Hepatocyte (in vitro differentiated cells): ENCODE measurements around the gene CORO1C. TPM values are rescaled to one million over a fixed set of nuclear protein-coding genes. Genes with fewer than 3 reads are reported as not detected.

ENCODE experiments used
- DNase-seq: peaks from one replicate; pipeline ENCODE4 v3.0.0-alpha.2; 2016; ENCODE audit warnings: low spot score
- H2AFZ ChIP-seq: fragments of 200-600 bp; sonication (generic); 2 replicates; pipeline ENCODE4 v1.6.0; 2016; ENCODE audit warnings: antibody characterized with exemption, mild to moderate bottlenecking
- H3K27ac ChIP-seq: fragments of 200-600 bp; sonication (generic); 2 replicates; pipeline ENCODE4 v1.5.1; 2016; ENCODE audit warnings: mild to moderate bottlenecking
- H3K27me3 ChIP-seq: fragments of 200-600 bp; sonication (generic); 2 replicates; pipeline ENCODE4 v1.6.1; 2016
- H3K36me3 ChIP-seq: fragments of 200-600 bp; sonication (generic); replicated peaks from 2 replicates; pipeline ENCODE4 v1.5.1; 2016; ENCODE audit warnings: low read depth; ENCODE audit not compliant: insufficient read depth
- H3K4me1 ChIP-seq: fragments of 200-600 bp; sonication (generic); 2 replicates; pipeline ENCODE4 v1.5.1; 2016; ENCODE audit warnings: mild to moderate bottlenecking, moderate library complexity; ENCODE audit not compliant: insufficient read depth
- H3K4me2 ChIP-seq: fragments of 200-600 bp; sonication (generic); 2 replicates; pipeline ENCODE4 v1.6.0; 2016
- H3K4me3 ChIP-seq: fragments of 200-600 bp; sonication (generic); 2 replicates; pipeline ENCODE4 v1.5.1; 2016; ENCODE audit warnings: mild to moderate bottlenecking
- H3K79me2 ChIP-seq: fragments of 200-600 bp; sonication (generic); 2 replicates; pipeline ENCODE4 v1.6.0; 2017; ENCODE audit warnings: mild to moderate bottlenecking
- H3K9me2 ChIP-seq: fragments of 200-600 bp; sonication (generic); replicated peaks from 2 replicates; pipeline ENCODE4 v1.6.0; 2017; ENCODE audit warnings: mild to moderate bottlenecking; ENCODE audit not compliant: insufficient read depth
- H3K9me3 ChIP-seq: fragments of 200-600 bp; sonication (generic); 2 replicates; pipeline ENCODE4 v1.5.1; 2016; ENCODE audit warnings: low read depth, mild to moderate bottlenecking
- H4K20me1 ChIP-seq: fragments of 200-600 bp; sonication (generic); 2 replicates; pipeline ENCODE4 v1.6.0; 2016; ENCODE audit warnings: mild to moderate bottlenecking; ENCODE audit not compliant: insufficient read depth, poor library complexity, severe bottlenecking
- CTCF ChIP-seq: fragments of 200-600 bp; sonication (generic); IDR thresholded peaks from 2 replicates; pipeline ENCODE4 v1.5.1; 2016; ENCODE audit warnings: antibody characterized with exemption, mild to moderate bottlenecking; ENCODE audit not compliant: poor library complexity
- EZH2 ChIP-seq: fragments of 200-600 bp; sonication (generic); IDR thresholded peaks from 2 replicates; pipeline ENCODE4 v1.6.1; 2016; ENCODE audit warnings: antibody characterized with exemption, mild to moderate bottlenecking, borderline replicate concordance
- EZH2phosphoT487 ChIP-seq: fragments of 200-600 bp; sonication (generic); IDR thresholded peaks from one replicate; pipeline ENCODE4 v1.6.1; 2018; ENCODE audit warnings: antibody characterized with exemption, mild to moderate bottlenecking, low read depth, moderate library complexity; ENCODE audit not compliant: unreplicated experiment, severe bottlenecking
- WGBS: methylation state at CpG from one replicate; pipeline ENCODE4 v1.1.6; 2016; ENCODE audit warnings: low lambda C conversion rate; ENCODE audit errors: missing lambda C conversion rate; 5-methylcytosine and 5-hydroxymethylcytosine counted together
- polyA plus RNA-seq: library from polyadenylated mRNA; unstranded; fragments of >200 nt; fragmentation: Nextera tagmentation; extraction: Ambion mirVana; gene quantifications from 2 replicates; pipeline ENCODE4 v1.2.1, GENCODE V29; 2016
- total RNA-seq: library from RNA; depleted of rRNA; stranded (reverse); fragments of >200 nt; gene quantifications from 2 replicates; pipeline ENCODE4 v1.2.3, GENCODE V29; 2014

The CORO1C gene
- total and polyA plus RNA-seq, 2 experiments from 2014 or later: 110 to 137 TPM

DNA sequence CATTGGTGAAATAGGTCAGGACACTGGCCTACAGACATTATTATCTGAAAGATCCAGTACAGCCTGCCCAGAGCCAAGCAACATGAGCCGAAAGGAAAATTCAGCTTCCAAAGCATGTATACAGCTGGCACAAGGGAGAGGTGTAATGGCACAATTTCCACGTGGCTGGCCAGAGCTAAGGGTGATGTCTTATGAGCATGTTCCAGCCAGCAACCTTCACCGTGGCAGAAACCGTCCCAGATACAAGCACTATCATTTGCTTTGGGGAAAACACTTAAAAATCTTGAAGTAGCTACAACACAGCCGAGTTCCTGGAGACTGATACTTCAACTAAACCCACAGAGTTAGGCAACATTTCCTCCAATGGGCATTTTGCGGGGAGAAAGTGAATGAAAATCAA, 44.5 kb downstream of the CORO1C start:
- Histone ChIP-seq H3K27ac (no peak overlapping the region), H3K4me1 (peaks cover 38% of the 10 kb centered on the region), H3K4me3 (no peak overlapping the region), H3K79me2 (peaks cover 71% of the 10 kb centered on the region), H2AFZ (no peak overlapping the region), H3K27me3 (no peaks in the 10 kb centered on the region), H3K9me3 (no peaks in the 10 kb centered on the region), H3K36me3 (no peaks in the 10 kb centered on the region), H3K9me2 (no peaks in the 10 kb centered on the region), H4K20me1 (peaks cover 5% of the 10 kb centered on the region), H3K4me2 (no peak overlapping the region)
- TF ChIP-seq EZH2 (no peak), EZH2phosphoT487 (no peak)
- 89% methylated on average over 6 of the region's 6 CpGs for WGBS
- no peak for DNase-seq

GRCh38 chr12:108685469-108686260, 45.7 kb downstream of the CORO1C start:
- H3K79me2 ChIP-seq: peaks cover 80% of the 10 kb centered on the region

DNA sequence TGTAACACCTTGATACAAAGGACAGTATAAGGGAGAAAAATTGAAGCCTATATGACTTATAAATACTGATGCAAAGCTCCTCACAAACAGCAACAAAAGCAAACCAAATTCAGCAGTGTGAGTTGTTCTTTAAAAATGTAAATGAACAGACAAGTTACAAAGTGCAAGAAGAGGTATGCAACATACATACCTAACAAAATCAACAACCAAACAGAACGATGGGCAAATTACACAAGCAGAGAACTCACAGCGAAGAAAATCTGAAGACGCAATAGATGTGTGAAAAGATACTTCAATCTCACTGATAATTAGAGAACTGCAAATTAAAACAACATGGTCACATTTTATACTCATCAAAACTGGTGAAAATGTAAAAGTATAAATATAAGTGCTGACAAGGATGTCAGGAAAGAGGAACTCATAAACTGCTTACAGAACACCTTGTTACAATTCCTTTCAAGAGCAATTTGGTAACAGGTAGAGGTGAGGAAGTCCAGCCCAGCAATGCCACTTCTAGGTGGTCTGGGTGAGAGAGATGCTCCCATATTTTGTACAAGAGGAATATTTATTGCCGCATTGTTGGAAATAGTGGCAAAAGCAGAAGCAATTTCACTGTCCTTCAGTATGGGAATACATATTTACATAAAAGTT, 47.3 kb downstream of the CORO1C start:
- no peaks in the 10 kb centered on the region for H3K9me3 ChIP-seq
- peak overlapping the region; percentile 30 for H3K4me2 ChIP-seq
- no peak for TF ChIP-seq EZH2phosphoT487
- no peak for TF ChIP-seq CTCF
- TF ChIP-seq EZH2: no peak
- H3K36me3 ChIP-seq: no peaks in the 10 kb centered on the region
- H2AFZ ChIP-seq: no peak overlapping the region
- H3K9me2 ChIP-seq: no peaks in the 10 kb centered on the region
- H4K20me1 ChIP-seq: peaks cover 5% of the 10 kb centered on the region
- H3K27ac ChIP-seq: peak overlapping the region; percentile 8
- H3K79me2 ChIP-seq: peaks cover 88% of the 10 kb centered on the region
- H3K27me3 ChIP-seq: no peaks in the 10 kb centered on the region
- no peak overlapping the region for H3K4me3 ChIP-seq
- 65% methylated on average over 4 of the region's 4 CpGs for WGBS
- peaks cover 13% of the 10 kb centered on the region for H3K4me1 ChIP-seq
- no peak for DNase-seq

More at GRCh38 chr12:108685469-108686260, 45.7 kb downstream of the CORO1C start:
- Histone ChIP-seq H2AFZ (no peak overlapping the region), H4K20me1 (peaks cover 5% of the 10 kb centered on the region), H3K4me3 (no peak overlapping the region), H3K27me3 (no peaks in the 10 kb centered on the region), H3K27ac (peak overlapping the region; percentile 11), H3K9me2 (no peaks in the 10 kb centered on the region), H3K36me3 (no peaks in the 10 kb centered on the region), H3K4me2 (no peak overlapping the region), H3K9me3 (no peaks in the 10 kb centered on the region), H3K4me1 (peaks cover 29% of the 10 kb centered on the region)
- no peak for DNase-seq
- no peak for TF ChIP-seq EZH2phosphoT487
- no peak for TF ChIP-seq CTCF
- TF ChIP-seq EZH2: no peak
- 84% methylated on average over 4 of the region's 4 CpGs for WGBS

DNA sequence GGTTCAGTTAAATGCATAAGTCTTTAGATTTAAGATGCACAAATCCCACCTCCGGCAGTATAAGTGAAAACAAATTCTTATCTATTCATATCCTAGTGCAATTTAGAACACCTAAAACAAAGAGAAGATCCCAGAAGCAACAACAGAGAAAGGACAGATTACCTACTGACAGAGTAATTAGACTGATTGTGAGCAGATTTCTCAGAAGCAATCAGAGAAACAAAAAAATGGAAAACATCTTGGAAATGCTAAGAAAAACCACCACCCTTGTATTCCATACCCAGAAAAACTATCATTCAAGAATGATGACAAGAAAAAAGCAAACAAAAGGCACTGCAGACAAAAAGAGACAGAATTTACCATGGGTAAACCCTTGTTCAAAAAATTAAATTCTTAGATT, 50.0 kb downstream of the CORO1C start:
- Histone ChIP-seq H3K9me2 (no peaks in the 10 kb centered on the region), H2AFZ (no peak overlapping the region), H3K27ac (no peak overlapping the region), H3K27me3 (no peaks in the 10 kb centered on the region), H3K4me3 (no peak overlapping the region), H3K9me3 (no peaks in the 10 kb centered on the region), H3K4me2 (no peak overlapping the region), H3K4me1 (peaks cover 10% of the 10 kb centered on the region), H3K79me2 (peaks cover 94% of the 10 kb centered on the region), H3K36me3 (no peaks in the 10 kb centered on the region), H4K20me1 (peaks cover 5% of the 10 kb centered on the region)
- WGBS: 83% methylated on average over 1 of the region's 1 CpG
- TF ChIP-seq EZH2phosphoT487: no peak
- TF ChIP-seq CTCF: no peak
- no peak for TF ChIP-seq EZH2
- no peak for DNase-seq
